Body of pancreas (tissue), 4 donors: ENCODE measurements around the gene ENAH.

Experiments used
- POLR2A ChIP-seq, 3 donors: fragments of 450-650 bp; IDR thresholded peaks; one replicate each; pipeline ENCODE4 v1.6.1; 2016; ENCODE audit warnings: antibody characterized with exemption in 3 of 3, mild to moderate bottlenecking in 2 of 3
- TF ChIP-seq, protein P1 (sequence below), 7 experiments: fragments of 450-650 bp in 4 of 7; fragments of 200-600 bp in 3 of 7; sonication (generic) in 3 of 7; IDR thresholded peaks; one replicate each; pipeline ENCODE4 v1.5.1; 2016 to 2019; ENCODE audit warnings: antibody characterized with exemption in 7 of 7

DNA sequence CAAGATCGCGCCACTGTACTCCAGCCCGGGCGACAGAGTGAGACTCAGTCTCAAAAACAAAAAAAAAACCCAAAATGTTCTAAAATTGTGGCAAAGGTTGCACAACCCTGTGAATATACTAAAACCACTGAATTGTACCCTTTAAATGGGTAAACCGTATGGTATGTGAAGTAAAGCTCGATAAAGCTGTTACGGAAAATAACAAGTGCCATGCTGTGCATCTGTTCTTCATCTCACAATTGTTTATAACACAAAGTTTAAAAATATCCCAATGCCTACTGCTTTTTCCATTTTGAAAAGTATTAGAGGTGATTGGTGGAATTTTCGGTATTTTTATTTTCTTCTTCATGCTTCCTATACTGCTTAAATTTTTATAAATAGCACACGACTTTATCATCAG is 111.5 kb downstream of the ENAH start:
- TF ChIP-seq, protein P1, sequence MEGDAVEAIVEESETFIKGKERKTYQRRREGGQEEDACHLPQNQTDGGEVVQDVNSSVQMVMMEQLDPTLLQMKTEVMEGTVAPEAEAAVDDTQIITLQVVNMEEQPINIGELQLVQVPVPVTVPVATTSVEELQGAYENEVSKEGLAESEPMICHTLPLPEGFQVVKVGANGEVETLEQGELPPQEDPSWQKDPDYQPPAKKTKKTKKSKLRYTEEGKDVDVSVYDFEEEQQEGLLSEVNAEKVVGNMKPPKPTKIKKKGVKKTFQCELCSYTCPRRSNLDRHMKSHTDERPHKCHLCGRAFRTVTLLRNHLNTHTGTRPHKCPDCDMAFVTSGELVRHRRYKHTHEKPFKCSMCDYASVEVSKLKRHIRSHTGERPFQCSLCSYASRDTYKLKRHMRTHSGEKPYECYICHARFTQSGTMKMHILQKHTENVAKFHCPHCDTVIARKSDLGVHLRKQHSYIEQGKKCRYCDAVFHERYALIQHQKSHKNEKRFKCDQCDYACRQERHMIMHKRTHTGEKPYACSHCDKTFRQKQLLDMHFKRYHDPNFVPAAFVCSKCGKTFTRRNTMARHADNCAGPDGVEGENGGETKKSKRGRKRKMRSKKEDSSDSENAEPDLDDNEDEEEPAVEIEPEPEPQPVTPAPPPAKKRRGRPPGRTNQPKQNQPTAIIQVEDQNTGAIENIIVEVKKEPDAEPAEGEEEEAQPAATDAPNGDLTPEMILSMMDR (IDR thresholded peaks at IDR 0.05) = no peak
- no peak for TF ChIP-seq POLR2A (IDR thresholded peaks at IDR 0.05)
